ENCODE data around the gene PRCP.

DNA sequence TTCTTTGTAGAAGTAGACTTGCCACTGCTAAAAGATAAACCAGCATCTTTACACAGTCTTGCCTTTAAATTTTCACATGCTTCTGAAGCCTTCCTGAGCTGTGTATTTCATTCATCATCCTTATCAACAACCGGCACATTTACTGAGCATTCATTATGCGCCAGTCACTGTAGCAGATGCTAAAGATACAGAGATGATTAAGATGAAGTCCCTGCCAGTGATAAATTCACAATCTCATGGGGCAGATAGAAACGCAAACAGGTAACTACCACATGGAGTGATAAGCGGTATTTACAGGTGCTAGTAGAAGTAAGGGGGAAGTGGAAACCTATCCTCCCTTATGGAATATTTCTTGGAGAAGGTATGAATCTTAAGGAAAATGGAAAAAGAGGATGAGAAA, 67.2 kb downstream of the PRCP start:
- TF ChIP-seq POLR2A (IDR thresholded peaks at IDR 0.05): no peak
- TF ChIP-seq, protein P1, sequence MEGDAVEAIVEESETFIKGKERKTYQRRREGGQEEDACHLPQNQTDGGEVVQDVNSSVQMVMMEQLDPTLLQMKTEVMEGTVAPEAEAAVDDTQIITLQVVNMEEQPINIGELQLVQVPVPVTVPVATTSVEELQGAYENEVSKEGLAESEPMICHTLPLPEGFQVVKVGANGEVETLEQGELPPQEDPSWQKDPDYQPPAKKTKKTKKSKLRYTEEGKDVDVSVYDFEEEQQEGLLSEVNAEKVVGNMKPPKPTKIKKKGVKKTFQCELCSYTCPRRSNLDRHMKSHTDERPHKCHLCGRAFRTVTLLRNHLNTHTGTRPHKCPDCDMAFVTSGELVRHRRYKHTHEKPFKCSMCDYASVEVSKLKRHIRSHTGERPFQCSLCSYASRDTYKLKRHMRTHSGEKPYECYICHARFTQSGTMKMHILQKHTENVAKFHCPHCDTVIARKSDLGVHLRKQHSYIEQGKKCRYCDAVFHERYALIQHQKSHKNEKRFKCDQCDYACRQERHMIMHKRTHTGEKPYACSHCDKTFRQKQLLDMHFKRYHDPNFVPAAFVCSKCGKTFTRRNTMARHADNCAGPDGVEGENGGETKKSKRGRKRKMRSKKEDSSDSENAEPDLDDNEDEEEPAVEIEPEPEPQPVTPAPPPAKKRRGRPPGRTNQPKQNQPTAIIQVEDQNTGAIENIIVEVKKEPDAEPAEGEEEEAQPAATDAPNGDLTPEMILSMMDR (IDR thresholded peaks at IDR 0.05): no peak
